K562 (cell line): ENCODE data around the gene ZNHIT1. TPM values are rescaled to one million over a fixed set of nuclear protein-coding genes. Genes with fewer than 3 reads are reported as not detected.

Experiments used
- ATAC-seq: fragments of 200-7000 bp; cut with Tn5 transposase; 3 replicates; pipeline ENCODE4 v1.9.1; 2020; ENCODE audit warnings: moderate library complexity
- BruUV-seq: library from RNA; stranded (reverse); fragments of 400-500 nt; replicated peaks from 2 replicates; lab custom pipeline; 2021; lab: Mats Ljungman, UMichigan
- CTCF ChIA-PET: fragments of 300-600 bp; formaldehyde crosslinking; extraction: SDS; loops from one replicate; lab custom pipeline; 2021; ENCODE audit warnings: low intra/inter-chr PET ratio; lab: Yijun Ruan, JAX
- POLR2A ChIA-PET: fragments of 300-600, 350-650 bp; sonication (Branson Sonifier 250); formaldehyde crosslinking; extraction: SDS; loops from one replicate; lab custom pipeline; 2021; ENCODE audit warnings: antibody characterized with exemption, inconsistent platforms; lab: Yijun Ruan, JAX
- DNase-seq, 4 experiments: peaks; one replicate each; pipeline versions ENCODE4 v3.0.0 to v3.0.0-alpha.2; 2011 to 2018; ENCODE audit warnings: low spot score in 3 of 4, mixed read lengths in 3 of 4; ENCODE audit errors: extremely low read depth in 1 of 4
- FAIRE-seq: peaks from 2 replicates; lab custom pipeline; 2011; peaks lifted over from hg19 to GRCh38; lab: Jason Lieb, UNC
- H2AFZ ChIP-seq: 2 replicates; pipeline ENCODE4 v1.6.0; 2011; ENCODE audit warnings: low read depth, low read length, control low read depth, inconsistent platforms
- H3K27ac ChIP-seq: fragments of 200-600 bp; 3 replicates; pipeline ENCODE4 v1.8.0; 2011; ENCODE audit warnings: low read depth, mild to moderate bottlenecking, control low read depth, inconsistent platforms, low read length, moderate library complexity, mixed read lengths; ENCODE audit errors: extremely low read depth
- H3K27me3 ChIP-seq, 2 experiments: fragments of 300-600 bp in 1 of 2; 2 replicates in 1 of 2; 3 replicates in 1 of 2; pipeline versions ENCODE4 v1.6.0 to v1.8.0; 2011; ENCODE audit warnings: inconsistent platforms in 2 of 2, low read length in 2 of 2, mild to moderate bottlenecking in 1 of 2, mixed read lengths in 1 of 2, moderate library complexity in 1 of 2; ENCODE audit not compliant: control insufficient read depth in 2 of 2, insufficient read depth in 2 of 2
- H3K36me3 ChIP-seq: fragments of 300-600 bp; 3 replicates; pipeline ENCODE4 v1.8.0; 2011; ENCODE audit warnings: mild to moderate bottlenecking, low read length, inconsistent platforms; ENCODE audit not compliant: control insufficient read depth, insufficient read depth
- H3K4me1 ChIP-seq, 2 experiments: fragments of 200-600 bp in 1 of 2; replicated peaks in 1 of 2; 2 replicates in 1 of 2; 3 replicates in 1 of 2; pipeline versions ENCODE4 v1.5.1 to v1.8.0; 2011; ENCODE audit warnings: inconsistent platforms in 2 of 2, low read length in 2 of 2, mild to moderate bottlenecking in 1 of 2, mixed read lengths in 1 of 2, moderate library complexity in 1 of 2; ENCODE audit not compliant: control insufficient read depth in 2 of 2, insufficient read depth in 2 of 2
- H3K4me2 ChIP-seq: 2 replicates; pipeline ENCODE4 v1.6.1; 2011; ENCODE audit warnings: low read length, control low read depth, inconsistent platforms, mixed read lengths; ENCODE audit not compliant: insufficient read depth
- H3K4me3 ChIP-seq: fragments of 200-600 bp; sonication (generic), shearing (Covaris generic); 2 replicates; pipeline ENCODE4 v1.5.1; 2016; ENCODE audit warnings: control low read depth, inconsistent platforms
- H3K79me2 ChIP-seq: fragments of 200-600 bp; 3 replicates; pipeline ENCODE4 v1.8.0; 2011; ENCODE audit warnings: low read length, inconsistent platforms; ENCODE audit not compliant: control insufficient read depth, insufficient read depth
- H3K9ac ChIP-seq, 2 experiments: 2 replicates each; pipeline versions ENCODE4 v1.6.0 to v1.6.1; 2011; ENCODE audit warnings: low read depth in 2 of 2, low read length in 2 of 2, control low read depth in 1 of 2, inconsistent platforms in 1 of 2, mild to moderate bottlenecking in 1 of 2, mixed read lengths in 1 of 2; ENCODE audit not compliant: insufficient read depth in 1 of 2
- H3K9me1 ChIP-seq: one replicate; pipeline ENCODE4 v1.6.0; 2011; ENCODE audit warnings: inconsistent platforms, mild to moderate bottlenecking, low read length, moderate library complexity; ENCODE audit not compliant: control insufficient read depth, insufficient read depth
- H3K9me3 ChIP-seq: replicated peaks from 2 replicates; pipeline ENCODE4 v1.5.1; 2011; ENCODE audit warnings: low read depth, low read length, inconsistent platforms; ENCODE audit not compliant: control insufficient read depth, insufficient read depth
- H4K20me1 ChIP-seq: replicated peaks from 2 replicates; pipeline ENCODE4 v1.6.1; 2011; ENCODE audit warnings: low read length, inconsistent platforms, mixed read lengths; ENCODE audit not compliant: control insufficient read depth, insufficient read depth
- ATF7 ChIP-seq: fragments of 450-650 bp; IDR thresholded peaks from 2 replicates; pipeline ENCODE4 v1.7.1; 2014; ENCODE audit warnings: mild to moderate bottlenecking, moderate library complexity
- CBFB ChIP-seq: sonication (generic); formaldehyde crosslinking; IDR thresholded peaks from 2 replicates; pipeline ENCODE4 v1.4.0; 2020; ENCODE audit warnings: mild to moderate bottlenecking, missing genetic modification reagents
- CBX5 ChIP-seq: IDR thresholded peaks from 2 replicates; pipeline ENCODE4 v1.6.1; 2014; ENCODE audit warnings: low read depth, borderline replicate concordance
- CREB1 ChIP-seq, 2 experiments: sonication (generic) in 1 of 2; formaldehyde crosslinking in 1 of 2; IDR thresholded peaks; 2 replicates each; pipeline versions ENCODE4 v1.6.1 to v1.8.0; 2012 to 2022; ENCODE audit warnings: inconsistent platforms in 1 of 2, mild to moderate bottlenecking in 1 of 2, missing genetic modification reagents in 1 of 2, moderate library complexity in 1 of 2
- NR3C1 ChIP-seq: sonication (generic); formaldehyde crosslinking; IDR thresholded peaks from 2 replicates; pipeline ENCODE4 v1.8.1; 2022; ENCODE audit warnings: missing genetic modification reagents
- NR4A1 ChIP-seq, 2 experiments: fragments of 250-450 bp in 1 of 2; fragments of 450-650 bp in 1 of 2; sonication (Bioruptor Pico) in 1 of 2; IDR thresholded peaks; 2 replicates each; pipeline versions ENCODE4 v1.4.0 to v1.6.1; 2016 to 2020; ENCODE audit warnings: mild to moderate bottlenecking in 2 of 2, missing compliant biosample characterization in 1 of 2, missing genetic modification characterization in 1 of 2, moderate library complexity in 1 of 2
- PHF20 ChIP-seq: fragments of 450-650 bp; IDR thresholded peaks from 2 replicates; pipeline ENCODE4 v1.6.1; 2018; ENCODE audit not compliant: partially characterized antibody
- POLR2AphosphoS5 ChIP-seq: IDR thresholded peaks from 2 replicates; pipeline ENCODE4 v1.6.1; 2011; ENCODE audit warnings: mild to moderate bottlenecking, low read depth, low read length, moderate library complexity; ENCODE audit not compliant: control insufficient read depth, insufficient read depth
- SMAD1 ChIP-seq: fragments of 150-350 bp; IDR thresholded peaks from 2 replicates; pipeline ENCODE4 v1.6.1; 2014; ENCODE audit warnings: low read length, low read depth; ENCODE audit not compliant: partially characterized antibody
- SPI1 ChIP-seq: IDR thresholded peaks from 2 replicates; pipeline ENCODE4 v1.6.1; 2011; ENCODE audit warnings: low read depth, low read length, control low read depth, borderline replicate concordance
- TGIF2 ChIP-seq: sonication (generic); formaldehyde crosslinking; IDR thresholded peaks from 2 replicates; pipeline ENCODE4 v1.8.1; 2022; ENCODE audit warnings: mild to moderate bottlenecking, missing genetic modification reagents, moderate library complexity
- XRCC3 ChIP-seq: fragments of 450-650 bp; IDR thresholded peaks from 2 replicates; pipeline ENCODE4 v1.6.1; 2017; ENCODE audit warnings: mild to moderate bottlenecking, moderate library complexity
- ZBED1 ChIP-seq: IDR thresholded peaks from 2 replicates; pipeline ENCODE4 v1.6.1; 2014
- ZNF174 ChIP-seq: fragments of 250-450 bp; sonication (Bioruptor Pico); IDR thresholded peaks from 2 replicates; pipeline ENCODE4 v1.4.0; 2020; ENCODE audit warnings: mild to moderate bottlenecking
- ZNF561 ChIP-seq: fragments of 450-650 bp; formaldehyde crosslinking; conservative IDR thresholded peaks from 2 replicates; pipeline ENCODE4 v1.4.0; 2020; ENCODE audit warnings: mild to moderate bottlenecking, moderate library complexity
- WGBS: fragments of 100-300 bp; shearing (Covaris generic); methylation state at CpG from one replicate; pipeline ENCODE4 v1.1.6; 2016; ENCODE audit warnings: low coverage, mixed read lengths; ENCODE audit not compliant: insufficient coverage; ENCODE audit errors: missing lambda C conversion rate; 5-methylcytosine and 5-hydroxymethylcytosine counted together
- in situ Hi-C: fragments of 300-500 bp; cut with MboI; formaldehyde crosslinking; loops from 4 replicates; pipeline ENCODE4 v1.15.0; 2018; ENCODE audit warnings: inconsistent platforms, mixed read lengths
- intact Hi-C: fragments of 100-400 bp; cut with micrococcal nuclease; formaldehyde crosslinking; loops from 2 replicates; pipeline ENCODE4 v1.14.2; 2022
- polyA plus RNA-seq, 8 experiments: library from polyadenylated mRNA; depleted of rRNA in 4 of 8; stranded (reverse) in 5 of 8; unstranded in 3 of 8; fragments of >200 nt; fragmentation: Nextera tagmentation in 2 of 8; fragmentation: Illumina TruSeq in 1 of 8; extraction: Ambion mirVana in 2 of 8; extraction: Trizol in 1 of 8; gene quantifications; 2 replicates each; pipeline versions ENCODE4 v1.2.1 to v1.2.3, GENCODE V29; 2011 to 2014; ENCODE audit warnings: inconsistent platforms in 1 of 8, missing spikeins in 1 of 8
- total RNA-seq, 7 experiments: library from RNA; depleted of rRNA in 6 of 7; stranded (reverse); fragments of >200 nt in 6 of 7; fragmentation: Illumina TruSeq in 2 of 7; extraction: Trizol in 2 of 7; gene quantifications; 2 replicates each; pipeline versions ENCODE4 v1.2.1 to v1.2.3, GENCODE V29; 2011 to 2021; ENCODE audit warnings: low replicate concordance in 1 of 7
- TF ChIP-seq, protein P1 (sequence below): sonication (generic); formaldehyde crosslinking; IDR thresholded peaks from 2 replicates; pipeline ENCODE4 v1.8.0; 2022; ENCODE audit warnings: mild to moderate bottlenecking, missing genetic modification reagents

Gene ZNHIT1
- total and polyA plus RNA-seq, 9 of the 15 experiments (the other 6 are each of a cell fraction or from before 2014, with no cell fraction given), result 6.4 to 162 (median 70.1) TPM

- no peak for TF ChIP-seq SPI1
Measured at GRCh38 chr7:101250324-101250723, 32.4 kb downstream of the ZNHIT1 start (continued).

DNA sequence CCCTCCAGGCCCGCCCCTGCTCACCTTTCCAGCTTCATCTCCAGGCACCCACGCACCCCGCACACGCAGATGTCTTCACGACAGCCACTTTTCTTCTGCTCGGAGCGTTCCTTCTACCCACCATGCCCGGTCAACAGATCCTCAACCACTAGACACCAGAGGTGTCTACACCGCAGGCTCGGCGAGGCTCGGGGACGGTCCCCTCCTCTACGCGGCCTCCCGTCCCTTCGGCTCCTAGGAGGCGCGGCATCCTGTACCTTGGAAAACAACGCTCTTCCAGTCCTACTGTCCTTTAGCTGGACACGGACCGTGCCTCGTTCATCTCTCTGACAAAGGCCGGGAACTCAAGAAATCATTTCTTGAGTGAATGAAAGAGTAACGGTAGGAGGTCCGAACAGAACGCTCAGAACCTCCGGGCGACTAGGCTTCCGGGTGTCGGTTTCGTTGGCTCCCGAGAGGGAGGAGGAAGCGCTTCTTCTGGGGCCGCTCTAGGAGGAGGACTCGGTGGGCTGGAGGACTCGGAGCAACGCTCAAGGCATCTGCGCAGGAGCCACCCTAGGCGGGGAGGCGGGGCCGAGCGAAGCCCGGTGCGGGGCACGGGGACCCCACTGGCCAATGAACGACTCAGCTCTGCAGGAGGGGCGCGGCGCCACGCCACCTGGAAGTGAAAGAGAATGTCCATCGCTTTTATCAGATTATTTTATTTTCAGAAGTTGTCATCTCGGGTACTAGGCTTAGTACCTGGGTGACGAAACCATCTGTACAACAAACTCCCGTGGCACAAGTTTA lies 34.1 kb downstream of the ZNHIT1 start:
- H3K36me3 ChIP-seq, result peaks cover 25% of the 10 kb centered on the region
- FAIRE-seq (peak; percentile 100), DNase-seq (peak; percentile 99 to 100 (median 99)), ATAC-seq (peak; percentile 100)
- CTCF ChIA-PET, result no interaction called here
- TSS peak; percentile 63 for BruUV-seq
- peak overlapping the region; percentile 77 to 98 for H3K9ac ChIP-seq
- peak overlapping the region; percentile 79 for H3K27ac ChIP-seq
- peaks cover 5 to 12% of the 10 kb centered on the region in 2 experiments; a peak in 3 of 5 replicates for H3K4me1 ChIP-seq
- peaks cover 3% of the 10 kb centered on the region for H3K9me1 ChIP-seq
- intact Hi-C loops (no loop called here), in situ Hi-C loops (no loop called here)
- peaks cover 0 to 9% of the 10 kb centered on the region in 2 experiments; a peak in 2 of 5 replicates for H3K27me3 ChIP-seq
- peak overlapping the region; percentile 56 for H3K4me3 ChIP-seq
- H3K4me2 ChIP-seq, result peak overlapping the region; percentile 92
- H3K79me2 ChIP-seq, result peaks cover 37% of the 10 kb centered on the region
- POLR2A ChIA-PET, result interaction anchor here (0.6 to 1.6 kb wide), 10 partner anchors 8 to 370 kb away, joined by 3 to 10 read pairs (median 4); partner anchors contain the start of genes TRIM56 and ZNHIT1
- H4K20me1 ChIP-seq, result 0 out of 2 replicates have a peak, but pooled peaks cover 4% of the 10 kb centered on the region
- no peaks in the 10 kb centered on the region for H3K9me3 ChIP-seq
- H2AFZ ChIP-seq, result peak overlapping the region; percentile 91
- under 1% methylated on average over 55 of the region's 55 CpGs for WGBS
- TF ChIP-seq ATF7, result peak; percentile 87
- TF ChIP-seq TGIF2, result no peak
- TF ChIP-seq ZBED1, result no peak; the same call in 1 of the 2 replicates
- TF ChIP-seq NR3C1 (CRISPR knock-in tag), result no peak
- TF ChIP-seq ZNF561 (CRISPR knock-in tag), result no peak
- TF ChIP-seq SMAD1, result no peak
- no peak for TF ChIP-seq CBX5
- TF ChIP-seq, protein P1, sequence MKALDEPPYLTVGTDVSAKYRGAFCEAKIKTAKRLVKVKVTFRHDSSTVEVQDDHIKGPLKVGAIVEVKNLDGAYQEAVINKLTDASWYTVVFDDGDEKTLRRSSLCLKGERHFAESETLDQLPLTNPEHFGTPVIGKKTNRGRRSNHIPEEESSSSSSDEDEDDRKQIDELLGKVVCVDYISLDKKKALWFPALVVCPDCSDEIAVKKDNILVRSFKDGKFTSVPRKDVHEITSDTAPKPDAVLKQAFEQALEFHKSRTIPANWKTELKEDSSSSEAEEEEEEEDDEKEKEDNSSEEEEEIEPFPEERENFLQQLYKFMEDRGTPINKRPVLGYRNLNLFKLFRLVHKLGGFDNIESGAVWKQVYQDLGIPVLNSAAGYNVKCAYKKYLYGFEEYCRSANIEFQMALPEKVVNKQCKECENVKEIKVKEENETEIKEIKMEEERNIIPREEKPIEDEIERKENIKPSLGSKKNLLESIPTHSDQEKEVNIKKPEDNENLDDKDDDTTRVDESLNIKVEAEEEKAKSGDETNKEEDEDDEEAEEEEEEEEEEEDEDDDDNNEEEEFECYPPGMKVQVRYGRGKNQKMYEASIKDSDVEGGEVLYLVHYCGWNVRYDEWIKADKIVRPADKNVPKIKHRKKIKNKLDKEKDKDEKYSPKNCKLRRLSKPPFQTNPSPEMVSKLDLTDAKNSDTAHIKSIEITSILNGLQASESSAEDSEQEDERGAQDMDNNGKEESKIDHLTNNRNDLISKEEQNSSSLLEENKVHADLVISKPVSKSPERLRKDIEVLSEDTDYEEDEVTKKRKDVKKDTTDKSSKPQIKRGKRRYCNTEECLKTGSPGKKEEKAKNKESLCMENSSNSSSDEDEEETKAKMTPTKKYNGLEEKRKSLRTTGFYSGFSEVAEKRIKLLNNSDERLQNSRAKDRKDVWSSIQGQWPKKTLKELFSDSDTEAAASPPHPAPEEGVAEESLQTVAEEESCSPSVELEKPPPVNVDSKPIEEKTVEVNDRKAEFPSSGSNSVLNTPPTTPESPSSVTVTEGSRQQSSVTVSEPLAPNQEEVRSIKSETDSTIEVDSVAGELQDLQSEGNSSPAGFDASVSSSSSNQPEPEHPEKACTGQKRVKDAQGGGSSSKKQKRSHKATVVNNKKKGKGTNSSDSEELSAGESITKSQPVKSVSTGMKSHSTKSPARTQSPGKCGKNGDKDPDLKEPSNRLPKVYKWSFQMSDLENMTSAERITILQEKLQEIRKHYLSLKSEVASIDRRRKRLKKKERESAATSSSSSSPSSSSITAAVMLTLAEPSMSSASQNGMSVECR, result peak; percentile 37; the same call in 1 of the 2 replicates
- TF ChIP-seq NR4A1 (CRISPR knock-in tag; IDR thresholded peaks at IDR 0.05), result no peak
- no peak for TF ChIP-seq NR4A1 (tag; IDR thresholded peaks at IDR 0.05)
- TF ChIP-seq XRCC3, result no peak
- no peak for TF ChIP-seq ZNF174
- 0 out of 2 replicates have a peak, but pooled peaks have one; percentile 69 for TF ChIP-seq CBFB
- TF ChIP-seq CREB1 (IDR thresholded peaks at IDR 0.05), result peak; percentile 19; the same call in 1 of the 2 replicates
- TF ChIP-seq CREB1 (CRISPR knock-in tag; IDR thresholded peaks at IDR 0.05), result no peak
- peak; percentile 92 for TF ChIP-seq POLR2AphosphoS5
- TF ChIP-seq PHF20, result peak; percentile 94
